ENCODE measurements around the gene PLAGL2.
"Not testable (repeated sequence)": the region's sequence is repeated elsewhere in the genome, so short reads cannot be mapped to it uniquely, and the experiment has no call there.

Gene PLAGL2

GRCh38 chr20:32183947-32184635, 23.5 kb downstream of the PLAGL2 start:
- no peak for DNase-seq

GRCh38 chr20:32181606-32182005, 25.9 kb downstream of the PLAGL2 start:
- DNase-seq, result no peak

- DNase-seq, result no peak
These were observed 27.6 kb downstream of the PLAGL2 start for GRCh38 chr20:32179934-32180333.

- no peak for DNase-seq
These were observed 28.0 kb downstream of the PLAGL2 start for GRCh38 chr20:32179515-32179914.

GRCh38 chr20:32177696-32178095, 29.8 kb downstream of the PLAGL2 start:
- DNase-seq, result not testable (repeated sequence)

GRCh38 chr20:32168184-32168910, 39.2 kb downstream of the PLAGL2 start:
- DNase-seq, result peak; percentile 29

- DNase-seq, result no peak
These were observed 40.0 kb downstream of the PLAGL2 start for GRCh38 chr20:32167552-32167951.

GRCh38 chr20:32165836-32166545, 41.6 kb downstream of the PLAGL2 start:
- DNase-seq, result no peak

GRCh38 chr20:32164984-32165735, 42.4 kb downstream of the PLAGL2 start:
- no peak for DNase-seq

GRCh38 chr20:32163951-32164350, 43.6 kb downstream of the PLAGL2 start:
- DNase-seq, result no peak

- DNase-seq, result no peak
These were observed 45.2 kb downstream of the PLAGL2 start for GRCh38 chr20:32162351-32162750.

- DNase-seq, result no peak
These were observed 47.2 kb downstream of the PLAGL2 start for GRCh38 chr20:32160341-32160740.

GRCh38 chr20:32159766-32160221, 47.7 kb downstream of the PLAGL2 start:
- DNase-seq, result no peak

- DNase-seq, result no peak
These were observed 48.4 kb downstream of the PLAGL2 start for GRCh38 chr20:32158943-32159660.

- no peak for DNase-seq
These were observed 49.2 kb downstream of the PLAGL2 start for GRCh38 chr20:32158351-32158750.

- no peak for DNase-seq
These were observed 49.9 kb downstream of the PLAGL2 start for GRCh38 chr20:32157611-32158010.

GRCh38 chr20:32155017-32155981, 52.2 kb downstream of the PLAGL2 start:
- peak; percentile 53 for DNase-seq

- DNase-seq, result no peak
These were observed 53.8 kb downstream of the PLAGL2 start for GRCh38 chr20:32153771-32154170.

GRCh38 chr20:32153156-32153665, 54.3 kb downstream of the PLAGL2 start:
- no peak for DNase-seq

- no peak for DNase-seq
These were observed 55.0 kb downstream of the PLAGL2 start for GRCh38 chr20:32152421-32153155.

Data from fibroblast of skin of back (primary cell).